GM21360 (cell line): Measurements from ENCODE around the gene REXO4.

ENCODE experiments used
- ATAC-seq: cut with Tn5 transposase; IDR thresholded peaks from one replicate; pipeline ENCODE4 v1.9.1; 2021; ENCODE audit warnings: mild to moderate bottlenecking, moderate library complexity; ENCODE audit not compliant: unreplicated experiment

Gene REXO4

DNA sequence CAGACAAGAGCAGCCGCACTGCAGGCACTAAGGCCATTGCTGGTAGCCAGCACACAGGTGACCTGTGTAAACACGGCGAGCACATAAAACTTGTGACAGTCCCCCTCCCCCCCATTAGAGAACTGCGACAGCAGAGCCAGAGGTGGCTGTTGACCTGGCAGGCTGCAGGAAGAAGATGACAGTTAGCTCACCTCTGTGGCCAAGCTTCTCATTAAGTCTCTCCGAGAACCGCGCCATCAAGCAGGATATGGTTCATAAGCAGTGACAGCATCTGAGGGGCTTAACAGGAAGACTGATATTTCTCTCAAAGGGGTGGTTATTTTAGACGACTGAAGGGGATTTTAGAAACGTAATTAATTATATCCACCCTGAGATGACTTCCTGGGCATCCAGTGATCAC lies 47.1 kb downstream of the REXO4 start:
- no peak for ATAC-seq

DNA sequence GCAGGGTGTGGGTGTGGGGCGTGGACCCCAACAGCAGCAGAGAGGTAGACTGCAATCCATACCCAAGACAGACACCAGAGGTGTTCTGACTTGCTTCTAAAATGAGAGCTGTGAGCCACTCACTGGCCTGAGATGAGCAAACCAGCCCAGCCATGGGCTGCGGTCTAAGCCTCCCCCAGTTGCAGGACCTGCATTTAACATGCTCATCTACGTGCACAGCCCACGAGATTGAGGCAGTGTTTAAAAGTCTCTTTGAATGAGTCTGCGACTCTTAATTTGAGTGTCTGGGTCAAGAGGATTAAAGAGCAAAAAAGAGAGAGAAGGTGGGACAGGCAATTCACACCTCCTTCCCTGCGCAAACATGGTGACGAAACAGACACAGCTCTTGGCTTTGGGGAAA lies 47.9 kb downstream of the REXO4 start:
- no peak for ATAC-seq

DNA sequence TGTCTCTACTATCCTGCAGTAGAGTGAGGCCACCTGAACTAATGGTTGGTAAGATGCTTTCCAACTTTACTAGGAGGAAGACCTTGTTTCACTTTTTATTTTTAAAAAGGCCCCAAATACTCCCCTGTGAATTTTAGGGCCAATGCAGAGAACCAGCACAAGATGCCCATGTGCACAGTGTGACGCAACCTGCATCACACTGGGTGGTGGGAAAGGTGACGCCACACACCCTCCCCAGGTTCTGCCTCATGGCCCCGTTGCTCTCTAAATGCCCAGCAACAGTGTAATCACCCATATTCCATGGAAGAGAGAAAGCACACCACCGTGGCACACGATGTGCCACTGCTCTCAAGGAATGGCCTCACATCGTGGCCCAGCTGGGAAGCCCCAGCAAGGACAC lies 48.4 kb downstream of the REXO4 start:
- no peak for ATAC-seq

DNA sequence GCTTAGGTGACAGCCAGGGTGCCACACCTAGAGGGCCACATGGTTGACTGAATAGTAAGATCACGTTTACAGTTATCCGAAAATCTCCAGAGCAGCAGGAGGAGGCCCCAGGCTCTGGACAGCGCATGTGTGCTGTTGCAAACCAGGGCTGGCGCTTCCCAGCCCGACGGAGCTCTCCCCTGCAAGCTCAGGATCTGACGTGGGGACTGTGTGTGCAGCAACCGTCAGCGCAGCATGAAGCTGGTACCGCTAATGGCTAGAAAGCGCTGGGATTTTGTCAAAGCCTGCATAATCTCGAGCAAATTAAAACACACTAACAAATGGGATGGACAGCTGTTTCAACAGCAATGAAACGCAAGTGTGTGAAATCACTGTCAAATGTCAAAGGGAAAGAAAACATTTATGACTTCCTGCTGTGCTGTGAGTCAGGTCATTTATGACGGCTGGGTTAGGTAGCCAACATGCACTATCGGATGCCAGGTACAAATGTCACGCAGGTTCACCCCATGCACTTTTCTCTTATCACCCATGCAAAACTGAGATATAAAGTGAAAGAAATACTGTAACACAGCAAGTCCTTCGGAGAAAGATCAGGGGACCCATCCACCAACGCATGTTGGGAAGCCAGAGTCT lies 49.4 kb downstream of the REXO4 start:
- ATAC-seq, result no peak

DNA sequence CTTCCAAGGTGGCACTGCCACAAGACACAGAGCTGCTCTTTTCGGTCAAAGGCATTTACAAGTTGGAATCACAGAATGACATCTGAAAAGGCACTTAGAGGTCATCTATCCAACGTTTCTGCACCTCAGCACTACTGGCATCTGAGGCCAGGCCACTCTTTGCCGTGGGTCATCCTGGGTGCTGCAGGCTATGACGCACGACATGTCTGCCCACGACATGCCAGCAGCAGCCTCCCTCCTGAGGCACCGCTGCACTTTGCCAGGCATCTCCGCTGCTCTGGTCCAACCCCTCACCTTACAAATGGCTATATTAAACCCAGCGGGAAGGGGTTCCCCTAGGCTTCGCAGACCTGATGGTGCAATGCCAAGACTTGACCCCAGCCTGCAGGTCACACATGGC lies 50.0 kb downstream of the REXO4 start:
- ATAC-seq, result no peak

DNA sequence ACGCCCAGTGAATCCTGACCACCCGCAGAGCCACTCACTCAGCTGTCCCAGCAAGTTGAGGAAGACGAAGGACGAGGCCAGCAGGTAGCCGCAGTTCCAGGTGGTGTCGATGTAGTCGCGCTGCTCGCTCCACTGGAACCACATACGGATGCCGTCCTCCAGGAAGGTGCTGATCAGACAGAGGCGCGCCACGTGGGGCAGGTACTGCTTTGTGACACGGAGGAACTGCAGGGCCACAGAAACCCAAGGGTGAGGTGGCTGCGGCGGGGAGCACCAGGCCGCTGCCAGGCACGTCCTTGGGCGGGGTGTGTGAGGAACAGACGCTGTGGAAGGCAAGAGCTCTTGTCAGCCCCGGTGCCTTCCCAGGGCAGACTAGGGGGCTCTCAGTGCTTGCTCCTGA lies 50.6 kb downstream of the REXO4 start:
- ATAC-seq, result no peak

DNA sequence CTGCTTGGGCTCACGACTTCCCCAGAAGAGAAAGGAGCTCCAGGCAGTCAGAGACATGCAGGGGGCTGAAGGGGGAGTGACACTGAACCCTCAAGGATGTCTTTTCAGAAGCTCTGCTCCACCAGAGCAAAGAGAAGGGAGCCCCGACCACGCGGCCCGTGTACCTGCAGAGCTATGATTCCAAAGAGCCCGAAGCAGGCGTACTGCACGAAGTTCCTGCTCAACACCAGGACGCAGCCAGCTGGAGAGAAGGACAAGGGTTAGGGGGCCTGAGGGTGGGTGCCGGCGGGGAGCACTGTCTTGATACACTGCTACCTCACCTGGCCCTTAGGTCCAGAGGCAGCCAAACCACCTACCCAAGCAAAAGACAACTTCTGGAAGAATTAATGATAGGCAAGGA lies 51.4 kb downstream of the REXO4 start:
- ATAC-seq, result no peak

DNA sequence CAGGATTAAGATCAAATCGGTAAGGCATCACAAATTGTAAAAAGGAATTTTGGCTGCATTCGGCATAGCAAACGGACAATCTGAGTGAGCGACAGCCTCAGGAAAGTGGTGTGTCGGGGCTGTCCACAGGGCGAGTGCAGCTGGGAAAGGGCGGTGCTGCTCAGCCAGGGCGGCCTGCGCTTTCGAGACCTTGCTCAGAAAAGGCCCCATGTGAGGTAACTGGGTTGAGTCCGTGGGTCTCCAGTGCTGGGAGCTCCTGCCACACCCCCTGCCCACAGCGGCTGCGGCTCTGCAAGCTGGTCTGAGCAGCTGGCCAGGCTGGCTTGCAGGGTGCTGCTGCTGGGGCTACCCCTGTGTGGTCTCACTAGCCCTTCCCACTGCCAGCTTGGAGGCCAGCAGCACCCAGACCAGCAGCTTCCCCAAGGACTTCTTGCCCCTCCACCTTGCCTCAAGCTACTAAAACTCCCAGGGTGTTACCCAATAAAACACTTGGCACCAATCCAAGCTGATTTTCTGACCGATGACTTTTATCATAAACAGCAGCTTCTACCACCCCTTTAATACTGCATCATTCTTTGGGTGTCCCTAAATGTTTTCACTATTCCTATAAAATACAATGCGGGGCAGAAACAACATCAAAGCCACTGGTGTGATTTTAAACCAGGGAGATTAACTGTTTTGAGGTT lies 55.3 kb downstream of the REXO4 start:
- no peak for ATAC-seq

DNA sequence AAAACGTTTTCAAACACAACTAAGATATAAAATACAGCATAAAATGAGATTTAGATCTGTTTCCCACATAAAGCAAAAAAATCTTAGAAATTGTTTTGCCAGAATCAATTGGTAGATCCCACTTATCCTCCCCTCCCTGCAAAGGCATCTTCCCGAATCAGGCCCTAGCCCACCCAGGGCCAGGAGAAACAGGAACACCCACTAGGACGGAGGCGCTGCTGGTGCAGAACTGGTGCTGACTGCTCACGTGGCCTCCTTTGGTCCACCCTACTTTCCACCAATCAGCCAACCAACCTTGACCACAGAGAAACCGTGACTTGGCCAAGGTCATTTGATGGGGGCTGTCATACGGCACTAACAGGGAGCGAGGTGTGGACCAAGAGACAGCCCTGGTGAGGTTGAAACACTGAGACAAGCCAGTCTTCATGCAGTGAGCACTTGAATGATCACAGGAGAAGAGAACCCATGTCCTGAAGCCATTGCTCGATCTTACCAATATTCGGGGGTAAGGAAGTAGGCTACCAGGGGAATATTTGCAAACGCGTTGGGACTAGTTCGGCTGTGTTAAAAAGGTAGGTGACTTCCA lies 56.2 kb downstream of the REXO4 start:
- no peak for ATAC-seq

DNA sequence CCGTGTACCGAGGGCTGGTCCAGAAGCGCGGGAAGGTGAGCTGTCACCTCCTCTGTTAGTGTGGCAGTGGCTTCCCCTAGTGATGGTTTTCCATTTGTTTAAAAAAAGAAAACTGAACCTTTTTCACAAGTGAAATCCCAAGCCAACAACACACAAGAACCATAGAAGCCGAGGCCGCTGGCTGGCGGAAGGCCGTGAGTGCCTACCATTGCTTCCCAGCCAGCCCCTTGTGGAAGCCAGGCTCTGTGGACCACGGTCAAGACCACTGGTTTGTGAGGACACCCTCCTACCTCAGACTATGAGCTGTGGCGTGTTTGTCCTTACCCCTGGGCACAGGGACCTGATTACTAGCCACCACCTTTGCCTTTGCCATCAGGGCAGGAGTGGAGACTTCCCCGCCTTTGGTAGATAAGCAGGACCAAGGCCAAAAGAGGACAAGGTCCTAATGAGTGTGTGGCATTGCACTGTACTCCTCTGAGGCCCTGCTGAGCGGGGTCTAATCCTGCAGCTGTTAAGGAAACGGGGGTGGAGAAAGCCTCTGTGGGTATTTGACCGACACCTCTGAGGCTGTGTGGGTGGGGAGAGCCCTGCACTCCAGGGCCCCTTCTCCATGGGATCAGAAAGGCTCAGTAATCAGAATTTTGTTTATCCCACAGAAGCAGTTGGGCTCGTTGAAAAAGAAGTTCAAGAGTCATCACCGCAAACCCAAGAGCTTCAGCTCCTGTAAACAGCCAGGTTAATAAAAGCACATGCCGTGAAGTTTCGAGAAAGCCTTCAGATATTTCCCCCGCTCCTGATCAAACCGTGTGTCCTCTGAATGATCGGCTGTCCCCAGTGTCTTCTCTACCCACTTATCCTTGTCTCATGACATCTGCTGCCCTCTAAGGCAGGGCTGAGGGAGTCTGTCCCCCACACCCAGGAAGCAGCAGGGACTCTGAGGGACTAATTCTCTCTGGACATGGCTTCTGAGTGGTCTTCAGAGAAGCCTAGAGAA lies 57.1 kb downstream of the REXO4 start:
- no peak for ATAC-seq

DNA sequence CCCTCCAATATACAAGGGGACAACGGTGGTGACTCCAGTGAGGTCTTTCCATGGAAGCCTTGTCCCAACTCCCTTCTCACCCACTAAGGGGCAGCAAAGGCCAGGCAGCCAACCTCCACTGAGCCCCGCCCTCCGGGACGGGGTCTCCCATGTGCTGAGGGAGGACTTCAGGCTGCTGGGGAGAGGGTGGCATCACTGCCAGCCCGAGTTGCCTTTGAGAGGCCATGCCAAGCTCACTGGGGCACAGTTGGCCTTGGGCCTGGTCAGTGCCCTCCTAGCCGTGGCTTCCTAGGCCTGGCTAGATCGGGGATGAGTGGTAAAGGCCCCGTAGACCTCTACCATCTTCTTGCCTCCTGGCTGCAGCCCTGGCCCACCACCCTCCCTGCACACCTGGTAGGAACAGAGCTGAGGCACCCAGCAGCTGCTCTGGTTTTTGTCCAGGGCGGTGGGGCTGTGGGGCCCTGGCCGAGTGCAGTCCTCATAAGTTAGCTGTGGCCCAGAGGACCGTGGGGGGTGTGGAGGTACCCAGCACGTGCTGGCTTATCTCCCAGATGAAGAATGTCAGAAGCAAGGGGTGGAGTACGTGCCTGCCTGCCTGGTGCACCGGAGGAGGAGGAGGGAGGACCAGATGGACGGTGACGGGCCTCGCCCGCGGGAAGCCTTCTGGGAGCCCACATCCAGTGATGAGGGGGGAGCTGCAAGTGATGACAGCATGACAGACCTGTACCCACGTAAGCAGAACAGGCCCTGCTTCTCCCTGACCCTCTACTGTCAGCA lies 58.2 kb downstream of the REXO4 start:
- no peak for ATAC-seq

DNA sequence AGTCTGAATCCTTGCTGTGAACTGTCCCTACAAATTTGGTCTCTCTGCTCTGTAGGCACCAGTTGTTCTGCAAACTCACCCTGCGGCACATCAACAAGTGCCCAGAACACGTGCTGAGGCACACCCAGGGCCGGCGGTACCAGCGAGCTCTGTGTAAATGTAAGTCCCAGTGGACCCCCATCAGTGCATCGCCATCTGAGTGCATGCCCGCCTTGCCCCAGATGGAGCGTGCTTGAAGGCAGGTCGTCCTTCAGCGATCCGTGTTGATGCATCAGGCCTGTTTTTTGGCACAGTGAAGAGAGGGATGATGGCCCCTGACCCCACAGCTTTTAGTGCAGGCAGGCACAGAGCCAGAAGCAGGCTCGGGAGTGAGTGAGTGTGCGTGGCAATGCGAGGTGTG lies 60.2 kb downstream of the REXO4 start:
- ATAC-seq, result no peak

DNA sequence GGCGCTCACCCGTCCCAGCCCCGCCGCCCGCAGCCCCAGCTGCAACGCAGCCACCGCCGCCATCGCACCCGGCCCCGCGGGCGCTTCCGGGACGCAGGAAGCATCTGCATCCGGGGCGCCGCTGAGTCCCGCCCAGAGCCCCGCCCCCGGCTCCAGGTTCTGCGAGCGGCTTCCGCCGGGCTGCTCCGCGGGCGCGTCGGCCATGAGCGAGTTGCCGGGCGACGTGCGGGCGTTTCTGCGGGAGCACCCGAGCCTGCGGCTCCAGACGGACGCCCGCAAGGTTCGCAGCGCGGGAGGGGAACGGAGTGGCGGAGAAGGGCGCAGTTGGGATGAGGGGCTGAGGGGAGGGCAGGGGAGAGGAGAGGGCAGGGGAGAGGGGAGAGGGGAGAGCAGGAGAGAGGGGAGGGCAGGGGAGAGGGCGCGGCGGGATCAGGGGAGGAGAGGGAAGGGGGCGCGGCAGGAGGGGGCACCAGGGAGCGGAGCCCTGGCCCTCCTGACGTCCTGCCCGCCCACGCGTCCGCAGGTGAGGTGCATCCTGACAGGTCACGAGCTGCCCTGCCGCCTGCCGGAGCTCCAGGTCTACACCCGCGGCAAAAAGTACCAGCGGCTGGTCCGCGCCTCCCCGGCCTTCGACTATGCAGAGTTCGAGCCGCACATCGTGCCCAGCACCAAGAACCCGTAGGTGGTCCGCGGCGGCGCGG lies 61.3 kb downstream of the REXO4 start, which contains the start of the genes SURF1 and SURF2:
Gene SURF1, minus strand, starts transcription at position 97 of the 701 bp plus-strand sequence. Its CDS starts 34 bp downstream, at position 63.
Gene SURF2, plus strand, starts transcription at position 160 of the 701 bp plus-strand sequence. Its CDS starts 43 bp downstream, at position 203.
- ATAC-seq, result no peak
